GM08714 (cell line): ENCODE results near the gene STARD3.

Experiments
- H3K4me3 ChIP-seq: fragments of 200-500 bp; sonication (Bioruptor generic); 2 replicates; pipeline ENCODE4 v1.5.1; 2014; ENCODE audit warnings: mild to moderate bottlenecking, low read length, inconsistent platforms
- ZNF274 ChIP-seq: IDR thresholded peaks from 2 replicates; pipeline ENCODE4 v1.6.1; 2012; ENCODE audit warnings: mild to moderate bottlenecking, low read depth, low read length

Gene STARD3

DNA sequence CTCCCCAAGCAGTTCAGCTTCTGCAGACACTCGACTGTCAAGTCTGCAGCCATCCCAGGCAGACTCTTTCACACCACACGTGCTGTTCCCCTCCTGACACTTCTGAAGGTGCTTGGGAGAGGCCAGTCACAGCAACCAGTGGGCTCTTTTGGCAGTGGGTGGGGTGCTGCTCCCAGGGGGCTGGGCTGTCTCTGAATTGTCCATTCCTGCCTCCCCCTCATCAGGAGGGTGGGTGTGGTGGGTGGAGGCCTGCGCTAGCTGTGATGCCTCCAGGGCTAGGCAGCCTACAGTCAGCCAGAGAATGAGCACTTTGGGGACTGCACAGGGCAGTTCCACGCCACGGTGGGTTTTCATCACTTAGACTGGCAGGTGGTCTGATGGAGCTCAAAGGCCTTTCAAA is 10.3 kb downstream of the STARD3 start:
- no peak overlapping the region for H3K4me3 ChIP-seq
- TF ChIP-seq ZNF274 = no peak

DNA sequence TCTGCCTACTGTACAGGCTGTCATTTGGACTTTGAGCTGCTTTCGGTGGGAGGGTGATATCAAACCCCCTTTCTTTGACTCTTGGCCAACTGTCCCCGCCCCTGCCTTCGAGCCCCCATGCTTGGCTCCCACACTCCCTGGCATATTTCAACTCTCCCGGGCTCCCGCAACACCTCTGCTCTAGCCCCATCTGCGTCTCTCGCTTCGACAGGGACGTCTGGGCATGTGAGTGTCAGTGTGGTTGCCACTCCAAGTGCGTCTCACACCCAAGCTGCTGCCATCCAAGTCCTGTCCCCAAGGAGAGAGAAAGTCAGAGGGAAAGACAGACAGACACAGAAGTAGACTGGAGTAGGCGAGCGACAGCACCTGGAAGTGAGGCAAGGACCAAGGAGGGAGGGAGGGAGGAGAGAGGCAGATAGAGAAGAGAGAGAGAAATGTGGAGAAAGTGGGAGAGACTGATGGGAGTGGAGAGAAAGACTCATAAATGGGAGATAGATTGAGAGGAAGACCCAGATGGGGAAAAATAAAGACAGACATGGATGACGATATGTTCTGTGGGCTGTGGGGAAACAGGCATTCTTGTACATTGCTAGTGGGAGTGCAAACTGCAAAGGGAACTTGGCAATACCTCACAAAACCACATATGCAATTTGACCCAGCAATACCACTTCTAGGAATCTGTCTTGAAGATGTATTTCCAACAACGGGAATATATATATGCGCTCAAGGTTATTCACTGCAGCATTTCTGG is 11.8 kb downstream of the STARD3 start:
- TF ChIP-seq ZNF274 = no peak
- no peak overlapping the region for H3K4me3 ChIP-seq

DNA sequence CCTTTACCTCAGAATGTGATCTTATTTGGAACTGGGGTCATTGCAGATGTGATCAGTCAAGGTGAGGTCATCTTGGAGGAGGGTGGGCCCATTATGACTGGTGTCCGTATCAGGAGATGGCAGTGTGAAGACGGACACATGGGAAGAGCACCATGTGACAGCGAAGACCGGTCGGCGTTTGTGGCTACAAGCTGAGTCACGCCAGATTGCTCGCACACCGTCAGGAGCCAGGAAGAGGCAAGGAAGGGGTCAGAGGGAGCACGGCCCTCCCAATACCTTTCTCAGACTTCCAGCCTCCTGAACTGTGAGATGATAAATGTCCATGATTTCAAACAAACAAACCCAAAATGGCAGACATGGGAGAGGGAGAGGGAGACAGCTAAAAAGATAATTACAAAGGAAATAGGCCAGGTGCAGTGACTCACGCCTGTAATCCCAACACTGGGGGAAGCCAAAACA is 13.2 kb downstream of the STARD3 start:
- no peak for TF ChIP-seq ZNF274
- no peak overlapping the region for H3K4me3 ChIP-seq

DNA sequence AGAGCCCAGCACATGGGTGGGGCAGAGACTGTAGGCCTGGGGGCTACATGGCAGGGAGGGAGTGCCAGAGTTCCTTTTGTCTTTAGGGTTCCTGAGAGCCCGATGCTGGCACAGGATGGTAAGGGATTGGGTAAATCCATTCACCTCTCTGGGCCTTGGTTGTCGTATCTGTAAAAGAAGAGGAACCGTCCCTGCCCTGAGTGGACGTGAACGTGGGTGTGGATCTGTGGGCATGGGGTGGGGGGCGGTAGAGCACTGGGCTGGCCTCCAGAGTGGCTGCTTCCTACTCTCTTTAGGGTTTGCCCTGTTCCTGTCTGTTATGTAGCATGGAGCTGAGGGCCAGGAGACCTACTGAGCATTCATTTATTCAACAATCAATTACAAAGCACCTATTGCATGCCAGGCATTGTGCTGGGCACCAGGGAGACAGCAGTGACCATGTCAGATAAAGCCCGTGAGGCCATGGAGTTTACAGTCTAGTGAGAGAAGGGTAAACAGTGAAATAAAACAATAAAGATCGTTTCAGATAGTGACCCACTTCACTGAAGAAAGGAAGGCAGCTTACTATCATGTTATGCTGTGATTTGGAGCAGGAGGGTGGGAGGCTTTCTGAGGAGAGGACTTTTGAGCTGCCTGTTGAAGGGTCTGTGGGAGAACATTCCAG is 15.1 kb downstream of the STARD3 start:
- TF ChIP-seq ZNF274 = no peak
- H3K4me3 ChIP-seq = no peak overlapping the region

DNA sequence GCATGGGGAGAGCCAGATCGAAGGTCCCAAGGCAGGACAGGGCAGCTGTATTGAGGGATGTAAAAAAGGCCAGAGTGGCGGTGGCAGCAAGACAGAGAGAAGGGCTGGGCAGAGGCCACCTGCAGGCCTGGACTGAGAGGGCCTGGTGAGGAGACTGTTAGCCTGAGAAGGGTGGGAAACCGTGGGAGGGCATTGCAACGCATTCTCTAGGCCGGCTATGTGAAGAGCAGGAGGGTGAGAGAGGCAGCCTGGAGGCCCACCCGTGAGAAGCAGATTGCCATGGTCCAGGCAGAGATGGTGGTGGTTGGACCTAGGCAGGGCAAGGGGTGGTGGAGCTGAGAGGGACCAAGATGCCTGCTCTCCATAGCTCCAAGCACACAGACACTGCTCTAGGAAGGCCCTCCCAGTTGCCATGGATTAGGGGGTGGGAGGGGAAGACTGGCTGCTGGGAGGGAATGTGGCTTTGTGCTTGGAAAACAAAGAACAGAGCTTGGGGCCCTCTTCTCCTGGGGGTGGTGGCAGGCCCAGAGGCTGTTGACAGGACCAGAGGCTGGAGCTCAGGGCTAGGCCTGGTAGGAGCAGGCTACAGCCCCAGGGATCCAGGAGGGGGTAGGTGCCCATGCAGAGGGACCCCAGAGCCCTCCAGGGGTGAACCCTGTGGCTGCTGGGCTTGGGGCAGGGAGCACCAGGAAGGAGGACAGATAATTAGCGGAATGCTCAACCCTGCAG is 15.8 kb downstream of the STARD3 start:
- TF ChIP-seq ZNF274 = no peak
- no peak overlapping the region for H3K4me3 ChIP-seq

DNA sequence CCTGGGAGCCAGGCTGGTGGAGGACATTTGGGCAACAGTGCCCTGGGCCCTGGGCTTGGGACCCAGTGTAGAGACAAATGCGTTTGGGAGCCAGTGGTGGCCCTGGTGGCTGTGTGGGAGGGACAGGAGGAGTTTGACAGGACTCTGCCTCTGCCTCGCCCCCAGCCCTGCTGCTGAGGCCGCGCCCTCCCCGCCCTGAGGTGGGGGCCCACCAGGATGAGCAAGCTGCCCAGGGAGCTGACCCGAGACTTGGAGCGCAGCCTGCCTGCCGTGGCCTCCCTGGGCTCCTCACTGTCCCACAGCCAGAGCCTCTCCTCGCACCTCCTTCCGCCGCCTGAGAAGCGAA is 16.3 kb downstream of the STARD3 start:
- no peak overlapping the region for H3K4me3 ChIP-seq
- no peak for TF ChIP-seq ZNF274

DNA sequence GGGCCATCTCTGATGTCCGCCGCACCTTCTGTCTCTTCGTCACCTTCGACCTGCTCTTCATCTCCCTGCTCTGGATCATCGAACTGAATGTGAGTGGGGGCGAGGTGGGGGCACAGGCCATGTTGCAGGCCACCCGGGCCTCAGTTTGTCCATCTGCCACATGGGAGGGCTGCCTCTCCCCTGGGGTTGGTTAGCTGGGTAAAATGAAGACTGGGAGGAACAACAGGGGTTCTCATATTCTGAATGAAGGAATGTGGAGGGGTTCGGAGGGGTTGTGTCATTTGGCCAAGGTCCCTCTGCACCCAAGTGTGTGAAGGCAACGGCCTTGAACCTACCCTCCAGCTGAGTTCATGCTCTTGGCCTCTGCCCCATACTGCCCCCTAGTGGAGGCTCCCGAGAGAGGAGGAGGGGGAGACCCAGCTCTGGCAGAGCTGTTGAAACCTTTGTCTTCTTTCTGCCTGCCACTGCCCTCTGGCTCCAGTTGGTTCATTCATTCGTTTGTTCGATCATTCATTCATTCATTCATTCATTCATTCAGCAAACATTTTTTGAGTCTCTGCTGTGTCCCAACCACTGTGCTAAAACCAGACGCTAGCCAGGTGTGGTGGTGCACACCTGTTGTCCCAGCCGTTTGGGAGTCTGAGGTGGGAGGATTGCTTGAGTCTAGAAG is 16.9 kb downstream of the STARD3 start:
- no peak for TF ChIP-seq ZNF274
- no peak overlapping the region for H3K4me3 ChIP-seq

DNA sequence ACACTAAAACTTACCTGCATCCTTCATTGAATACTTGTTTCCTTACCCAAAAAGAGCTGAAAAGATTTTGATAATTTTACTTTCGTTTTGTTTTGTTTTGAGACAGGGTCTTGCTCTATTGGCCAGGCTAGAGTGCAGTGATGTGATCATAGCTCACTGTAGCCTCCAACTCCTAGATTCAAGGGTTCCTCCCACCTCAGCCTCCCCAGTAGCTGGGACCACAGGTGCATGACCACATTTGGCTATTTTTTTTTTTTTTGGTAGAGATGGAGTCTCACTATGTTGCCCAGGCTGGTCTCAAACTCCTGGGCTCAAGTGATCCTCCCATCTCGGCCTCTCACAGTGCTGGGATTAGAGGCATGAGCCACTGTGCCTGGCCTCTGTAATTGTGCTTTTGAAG is 18.2 kb downstream of the STARD3 start:
- TF ChIP-seq ZNF274 = no peak

DNA sequence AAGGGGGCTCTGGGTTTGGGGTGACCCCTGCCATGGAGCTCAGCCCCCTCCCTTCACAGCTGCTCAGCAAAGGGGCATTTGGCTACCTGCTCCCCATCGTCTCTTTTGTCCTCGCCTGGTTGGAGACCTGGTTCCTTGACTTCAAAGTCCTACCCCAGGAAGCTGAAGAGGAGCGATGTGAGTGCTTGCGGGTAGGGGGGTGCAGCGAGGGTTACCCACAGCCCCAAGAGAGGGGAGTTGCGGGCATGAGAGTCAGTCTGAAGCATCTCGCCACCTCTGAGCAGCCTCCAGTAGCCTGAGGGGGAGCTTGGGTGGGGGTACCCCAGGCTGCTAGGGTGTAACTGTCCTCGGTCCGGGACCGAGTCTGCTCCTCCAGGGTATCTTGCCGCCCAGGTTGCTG is 21.4 kb downstream of the STARD3 start:
- TF ChIP-seq ZNF274 = no peak
- no peak overlapping the region for H3K4me3 ChIP-seq

More for the DNA sequence above, 18.2 kb downstream of the STARD3 start:
- no peak overlapping the region for H3K4me3 ChIP-seq

DNA sequence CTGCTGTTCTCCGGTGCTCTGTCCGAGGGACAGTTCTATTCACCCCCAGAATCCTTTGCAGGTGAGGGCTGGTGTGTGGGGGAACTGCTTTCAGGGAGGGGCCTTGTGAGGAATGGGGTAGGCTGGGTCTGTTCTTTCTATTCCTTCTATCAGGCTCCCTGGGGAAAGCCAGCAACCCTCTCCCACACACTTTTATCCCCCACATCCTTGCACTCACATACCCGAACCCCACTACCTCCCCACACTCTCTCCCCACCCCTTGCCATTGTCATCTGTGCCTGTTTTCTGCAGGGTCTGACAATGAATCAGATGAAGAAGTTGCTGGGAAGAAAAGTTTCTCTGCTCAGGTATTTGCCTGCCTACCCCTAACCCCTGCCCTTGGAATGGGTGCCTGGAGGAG is 21.8 kb downstream of the STARD3 start:
- TF ChIP-seq ZNF274 = no peak
- no peak overlapping the region for H3K4me3 ChIP-seq

DNA sequence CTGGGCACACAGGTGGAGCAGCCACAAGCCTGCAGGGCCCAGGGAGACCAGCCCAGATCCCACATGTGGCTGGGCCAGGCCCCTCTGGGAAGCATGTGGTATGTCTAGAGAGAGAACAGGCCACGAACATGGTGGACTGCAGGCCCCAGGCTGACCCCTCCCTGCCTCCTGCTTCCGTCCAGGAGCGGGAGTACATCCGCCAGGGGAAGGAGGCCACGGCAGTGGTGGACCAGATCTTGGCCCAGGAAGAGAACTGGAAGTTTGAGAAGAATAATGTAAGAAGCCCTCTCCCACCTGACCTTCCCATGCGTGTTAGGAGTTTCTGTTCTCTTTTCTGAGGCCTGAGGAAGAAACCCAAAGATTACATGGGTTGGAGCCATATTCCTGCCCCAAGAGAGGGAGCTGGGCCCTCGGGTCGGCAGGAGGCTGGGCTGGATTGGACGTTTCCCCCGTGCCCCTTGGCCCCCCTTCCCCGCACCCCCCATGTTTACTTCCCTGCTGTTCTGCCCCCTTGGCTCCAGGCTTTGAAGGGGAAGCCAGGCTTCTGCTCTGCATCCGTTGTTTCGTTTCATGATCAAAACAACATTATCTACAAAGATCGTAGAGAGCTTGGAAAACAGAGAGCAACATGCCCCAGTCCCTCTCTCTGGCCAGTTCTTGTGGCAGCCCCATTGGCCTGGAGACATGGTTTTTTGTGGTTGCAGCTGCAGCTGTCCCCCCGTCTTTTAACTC is 22.5 kb downstream of the STARD3 start:
- no peak overlapping the region for H3K4me3 ChIP-seq

DNA sequence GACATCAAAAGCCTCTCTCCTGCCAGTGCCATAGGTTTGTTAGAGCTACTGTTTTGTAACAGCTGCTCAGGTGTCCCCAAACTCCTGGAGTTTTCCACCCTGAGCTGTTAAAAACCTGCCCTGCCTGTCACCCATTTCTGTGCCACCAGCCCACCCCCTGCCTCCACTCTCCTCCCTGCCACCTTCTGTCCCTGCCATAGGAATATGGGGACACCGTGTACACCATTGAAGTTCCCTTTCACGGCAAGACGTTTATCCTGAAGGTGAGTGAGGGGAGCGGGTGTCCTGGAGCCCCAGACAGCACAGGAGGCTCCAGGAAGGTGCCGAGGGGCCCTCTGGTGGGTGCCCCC is 23.0 kb downstream of the STARD3 start:
- H3K4me3 ChIP-seq = no peak overlapping the region

More for the DNA sequence above, 22.5 kb downstream of the STARD3 start:
- no peak for TF ChIP-seq ZNF274

DNA sequence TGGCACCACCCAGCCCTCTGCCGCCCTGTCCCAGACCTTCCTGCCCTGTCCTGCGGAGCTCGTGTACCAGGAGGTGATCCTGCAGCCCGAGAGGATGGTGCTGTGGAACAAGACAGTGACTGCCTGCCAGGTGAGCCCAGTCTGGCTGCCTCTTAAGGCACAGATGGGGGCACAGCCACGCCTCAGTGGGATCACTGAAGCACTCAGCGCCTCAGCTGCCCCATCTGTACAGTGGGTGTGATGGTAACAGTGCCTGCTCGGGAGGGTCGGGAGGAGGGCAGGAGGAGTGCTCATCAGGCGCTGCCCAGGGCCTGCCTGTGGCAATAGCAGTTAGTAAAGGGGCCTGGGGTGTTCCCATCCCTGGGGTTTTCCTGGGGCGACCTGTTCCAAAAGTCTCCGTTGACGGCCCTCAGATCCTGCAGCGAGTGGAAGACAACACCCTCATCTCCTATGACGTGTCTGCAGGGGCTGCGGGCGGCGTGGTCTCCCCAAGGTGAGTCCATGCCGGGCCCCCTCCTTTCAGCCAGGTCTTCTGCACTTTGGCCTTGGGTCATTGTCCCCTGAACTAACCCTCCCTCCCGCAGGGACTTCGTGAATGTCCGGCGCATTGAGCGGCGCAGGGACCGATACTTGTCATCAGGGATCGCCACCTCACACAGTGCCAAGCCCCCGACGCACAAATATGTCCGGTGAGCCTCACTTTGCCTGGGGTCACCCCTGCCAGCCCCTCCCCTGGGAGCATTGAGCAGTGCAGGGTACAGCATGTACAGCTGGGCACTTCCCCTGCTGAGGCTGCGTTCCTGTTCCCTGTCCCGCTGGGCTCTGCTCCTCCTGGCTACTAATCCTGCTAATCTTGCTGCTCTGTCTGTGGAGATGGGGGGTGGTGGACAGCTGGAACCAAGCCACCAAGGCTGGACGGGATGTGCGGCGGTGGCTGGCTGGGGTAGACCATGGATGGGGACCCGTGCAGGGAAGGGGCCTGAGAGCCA is 23.7 kb downstream of the STARD3 start:
- TF ChIP-seq ZNF274 = no peak
- no peak overlapping the region for H3K4me3 ChIP-seq

More for the DNA sequence above, 23.0 kb downstream of the STARD3 start:
- no peak for TF ChIP-seq ZNF274
